Upper lobe of left lung (tissue), 4 donors: Measurements from ENCODE around the gene HPN.

Experiments
- EP300 ChIP-seq, 4 donors: sonication (generic); formaldehyde crosslinking; IDR thresholded peaks; one replicate each; pipeline ENCODE4 v1.5.1; 2017; ENCODE audit warnings: antibody characterized with exemption in 4 of 4, control low read depth in 2 of 4
- POLR2A ChIP-seq, 4 donors: fragments of 450-650 bp; IDR thresholded peaks; one replicate each; pipeline ENCODE4 v1.5.1; 2016 to 2017; ENCODE audit warnings: antibody characterized with exemption in 4 of 4, mild to moderate bottlenecking in 2 of 4
- POLR2AphosphoS5 ChIP-seq, 2 donors: sonication (generic); formaldehyde crosslinking; IDR thresholded peaks; one replicate each; pipeline ENCODE4 v1.5.1; 2017; ENCODE audit warnings: antibody characterized with exemption in 2 of 2
- TF ChIP-seq, protein P1 (sequence below), 6 experiments: fragments of 450-650 bp in 4 of 6; fragments of 200-600 bp in 2 of 6; sonication (generic) in 2 of 6; IDR thresholded peaks; one replicate each; pipeline ENCODE4 v1.5.1; 2016 to 2019; ENCODE audit warnings: antibody characterized with exemption in 6 of 6

DNA sequence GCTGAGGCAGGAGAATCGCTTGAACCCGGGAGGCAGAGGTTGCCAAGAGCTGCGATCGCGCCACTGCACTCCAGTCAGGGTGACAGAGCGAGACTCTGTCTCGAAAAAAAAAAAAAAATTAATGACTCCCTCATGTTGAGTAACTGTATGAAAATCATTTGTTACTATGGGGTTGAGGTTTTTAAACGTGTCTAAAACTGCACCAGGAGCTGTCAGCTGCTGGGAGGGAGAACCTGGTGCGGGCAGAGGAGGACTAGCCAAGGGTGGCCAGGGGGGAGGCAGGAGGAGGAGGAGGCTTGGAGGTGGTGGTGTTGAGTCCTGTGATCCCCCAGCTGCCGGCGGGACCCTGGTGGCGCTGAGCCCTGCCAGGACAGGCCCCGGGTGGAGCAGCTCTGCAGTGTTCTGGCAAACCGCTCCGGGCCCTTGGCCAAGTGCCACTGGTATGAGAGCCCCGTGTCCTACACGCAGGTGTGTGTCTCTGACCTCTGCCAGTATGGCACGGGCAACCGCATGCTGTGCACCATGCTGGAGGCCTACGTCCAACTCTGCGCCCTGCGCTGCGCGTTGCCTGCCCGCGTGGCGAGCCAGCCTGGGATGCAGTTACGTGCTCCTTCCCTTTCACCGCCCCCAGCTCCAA is 57.0 kb downstream of the HPN start:
- TF ChIP-seq, protein P1, sequence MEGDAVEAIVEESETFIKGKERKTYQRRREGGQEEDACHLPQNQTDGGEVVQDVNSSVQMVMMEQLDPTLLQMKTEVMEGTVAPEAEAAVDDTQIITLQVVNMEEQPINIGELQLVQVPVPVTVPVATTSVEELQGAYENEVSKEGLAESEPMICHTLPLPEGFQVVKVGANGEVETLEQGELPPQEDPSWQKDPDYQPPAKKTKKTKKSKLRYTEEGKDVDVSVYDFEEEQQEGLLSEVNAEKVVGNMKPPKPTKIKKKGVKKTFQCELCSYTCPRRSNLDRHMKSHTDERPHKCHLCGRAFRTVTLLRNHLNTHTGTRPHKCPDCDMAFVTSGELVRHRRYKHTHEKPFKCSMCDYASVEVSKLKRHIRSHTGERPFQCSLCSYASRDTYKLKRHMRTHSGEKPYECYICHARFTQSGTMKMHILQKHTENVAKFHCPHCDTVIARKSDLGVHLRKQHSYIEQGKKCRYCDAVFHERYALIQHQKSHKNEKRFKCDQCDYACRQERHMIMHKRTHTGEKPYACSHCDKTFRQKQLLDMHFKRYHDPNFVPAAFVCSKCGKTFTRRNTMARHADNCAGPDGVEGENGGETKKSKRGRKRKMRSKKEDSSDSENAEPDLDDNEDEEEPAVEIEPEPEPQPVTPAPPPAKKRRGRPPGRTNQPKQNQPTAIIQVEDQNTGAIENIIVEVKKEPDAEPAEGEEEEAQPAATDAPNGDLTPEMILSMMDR (IDR thresholded peaks at IDR 0.05), result no peak
- TF ChIP-seq POLR2A (IDR thresholded peaks at IDR 0.05) (no peak), EP300 (IDR thresholded peaks at IDR 0.05) (no peak), POLR2AphosphoS5 (IDR thresholded peaks at IDR 0.05) (no peak)
